SH-SY5Y (cell line): ENCODE data around the gene SLC8A1.

ENCODE experiments used
- GATA2 ChIP-seq: IDR thresholded peaks from 2 replicates; pipeline ENCODE4 v1.6.1; 2011; ENCODE audit warnings: mild to moderate bottlenecking, low read depth, low read length
- GATA3 ChIP-seq: IDR thresholded peaks from 2 replicates; pipeline ENCODE4 v1.6.1; 2011; ENCODE audit warnings: low read depth, mild to moderate bottlenecking, low read length, moderate library complexity

DNA sequence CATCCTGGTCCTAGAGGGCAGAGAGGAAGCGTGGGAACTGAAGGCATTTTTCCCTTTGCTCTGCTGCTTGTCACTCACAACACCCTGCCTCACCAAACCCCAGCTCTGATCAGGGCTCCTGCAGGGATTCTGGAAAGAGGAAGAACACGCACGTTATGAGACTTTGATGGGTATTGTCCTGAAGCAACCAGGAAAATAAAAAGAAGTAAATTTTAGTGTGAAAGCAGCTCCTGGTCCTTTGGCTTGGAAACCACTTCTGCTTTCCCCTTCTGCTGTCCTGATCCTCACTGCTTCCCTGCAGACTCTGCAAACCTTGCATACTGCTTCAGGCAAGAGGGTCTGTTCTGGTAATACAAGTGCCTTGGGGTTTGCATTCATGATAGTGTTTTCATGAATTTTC lies 164.1 kb downstream of the SLC8A1 start:
- no peak for TF ChIP-seq GATA3
- no peak for TF ChIP-seq GATA2
